GM19463 (cell line): Measurements from ENCODE around the gene ATP8A2.

Experiments used
- ATAC-seq: cut with Tn5 transposase; IDR thresholded peaks from one replicate; pipeline ENCODE4 v1.9.1; 2021; ENCODE audit warnings: mild to moderate bottlenecking, moderate library complexity; ENCODE audit not compliant: unreplicated experiment

The ATP8A2 gene

GRCh38 chr13:25380741-25381324 is 9.1 kb downstream of the ATP8A2 start:
- ATAC-seq, result no peak

GRCh38 chr13:25384758-25385410 is 13.1 kb downstream of the ATP8A2 start:
- ATAC-seq, result no peak

- ATAC-seq, result no peak
Observed at GRCh38 chr13:25391932-25392331, 20.2 kb downstream of the ATP8A2 start.

GRCh38 chr13:25394402-25395060 is 22.8 kb downstream of the ATP8A2 start:
- ATAC-seq, result no peak

GRCh38 chr13:25397763-25398162 is 26.0 kb downstream of the ATP8A2 start:
- no peak for ATAC-seq

- no peak for ATAC-seq
Observed at GRCh38 chr13:25400925-25401324, 29.2 kb downstream of the ATP8A2 start.

- ATAC-seq, result no peak
Observed at GRCh38 chr13:25401958-25402357, 30.2 kb downstream of the ATP8A2 start.

- no peak for ATAC-seq
Observed at GRCh38 chr13:25406377-25406776, 34.6 kb downstream of the ATP8A2 start.

GRCh38 chr13:25409938-25410337 is 38.2 kb downstream of the ATP8A2 start:
- ATAC-seq, result no peak

GRCh38 chr13:25415241-25415640 is 43.5 kb downstream of the ATP8A2 start:
- no peak for ATAC-seq

- no peak for ATAC-seq
Observed at GRCh38 chr13:25417535-25417934, 45.8 kb downstream of the ATP8A2 start.

- no peak for ATAC-seq
Observed at GRCh38 chr13:25420161-25420560, 48.4 kb downstream of the ATP8A2 start.

- no peak for ATAC-seq
Observed at GRCh38 chr13:25421612-25422011, 49.8 kb downstream of the ATP8A2 start.

GRCh38 chr13:25422153-25422552 is 50.4 kb downstream of the ATP8A2 start:
- ATAC-seq, result no peak

GRCh38 chr13:25423831-25424230 is 52.1 kb downstream of the ATP8A2 start:
- ATAC-seq, result no peak

- no peak for ATAC-seq
Observed at GRCh38 chr13:25429466-25429865, 57.7 kb downstream of the ATP8A2 start.

- ATAC-seq, result no peak
Observed at GRCh38 chr13:25432691-25433090, 60.9 kb downstream of the ATP8A2 start.

GRCh38 chr13:25440061-25440460 is 68.3 kb downstream of the ATP8A2 start:
- no peak for ATAC-seq

GRCh38 chr13:25446261-25446660 is 74.5 kb downstream of the ATP8A2 start:
- no peak for ATAC-seq

GRCh38 chr13:25447396-25447795 is 75.6 kb downstream of the ATP8A2 start:
- no peak for ATAC-seq

GRCh38 chr13:25453850-25454365 is 82.1 kb downstream of the ATP8A2 start:
- no peak for ATAC-seq

GRCh38 chr13:25455146-25455545 is 83.4 kb downstream of the ATP8A2 start:
- no peak for ATAC-seq
